Colon (tissue), 2 donors: ENCODE measurements around the gene TMEM121.

Source experiments
- FAIRE-seq: peaks from 2 replicates; lab custom pipeline; 2012; peaks lifted over from hg19 to GRCh38; lab: Jason Lieb, UNC
- donor health status: control.
- donor health status: control.

The TMEM121 gene

DNA sequence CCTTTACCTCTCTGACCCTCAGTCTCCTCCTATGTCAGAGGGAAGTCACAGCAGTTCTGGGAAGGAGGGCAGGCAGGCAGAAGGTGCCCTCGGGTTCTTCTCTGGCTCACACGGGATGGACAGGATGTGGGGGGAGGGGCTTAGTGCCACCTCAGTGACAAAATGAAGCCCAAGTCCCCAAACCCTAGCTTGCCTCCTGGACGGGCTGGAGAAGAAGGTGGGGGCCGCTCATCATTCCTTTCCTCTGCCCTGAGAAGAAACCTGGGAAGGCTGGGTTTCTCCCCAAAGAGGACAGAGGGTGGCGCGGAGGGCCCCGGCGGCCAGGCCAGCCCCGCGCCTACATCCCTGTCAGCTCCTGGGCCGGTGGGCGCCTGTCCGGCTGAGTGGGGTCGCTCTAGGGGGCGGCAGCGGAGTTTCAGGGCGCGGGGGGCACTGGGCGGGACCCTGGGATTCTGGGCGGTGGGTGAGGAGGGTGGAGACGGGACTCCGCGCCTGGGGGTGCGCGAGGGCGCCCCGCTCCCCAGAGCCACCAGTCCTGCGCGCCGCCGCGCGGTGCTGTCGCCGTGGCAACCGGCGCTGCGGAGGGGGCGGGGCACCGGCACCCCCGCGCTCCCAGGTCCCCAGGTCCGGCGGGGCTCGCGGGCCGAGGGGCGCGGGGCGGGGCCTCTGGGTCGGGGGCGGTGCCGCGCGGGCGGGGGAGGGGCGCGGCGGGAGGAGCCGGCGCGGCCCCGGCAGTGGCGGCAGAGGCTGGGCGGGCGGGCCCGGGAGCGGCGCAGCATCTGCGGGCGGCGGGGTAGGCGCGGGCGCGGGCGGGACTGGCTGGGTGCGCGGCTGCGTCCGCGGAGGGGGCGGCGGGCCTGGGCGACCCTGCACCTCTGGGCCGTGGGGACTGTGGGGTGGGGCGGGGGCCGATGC, at the start of gene TMEM121:
TSS of gene TMEM121 (plus strand) at position 723 of the 915 bp plus-strand sequence. CDS start 2,252 bp downstream, outside the sequence.
- no peak for FAIRE-seq

DNA sequence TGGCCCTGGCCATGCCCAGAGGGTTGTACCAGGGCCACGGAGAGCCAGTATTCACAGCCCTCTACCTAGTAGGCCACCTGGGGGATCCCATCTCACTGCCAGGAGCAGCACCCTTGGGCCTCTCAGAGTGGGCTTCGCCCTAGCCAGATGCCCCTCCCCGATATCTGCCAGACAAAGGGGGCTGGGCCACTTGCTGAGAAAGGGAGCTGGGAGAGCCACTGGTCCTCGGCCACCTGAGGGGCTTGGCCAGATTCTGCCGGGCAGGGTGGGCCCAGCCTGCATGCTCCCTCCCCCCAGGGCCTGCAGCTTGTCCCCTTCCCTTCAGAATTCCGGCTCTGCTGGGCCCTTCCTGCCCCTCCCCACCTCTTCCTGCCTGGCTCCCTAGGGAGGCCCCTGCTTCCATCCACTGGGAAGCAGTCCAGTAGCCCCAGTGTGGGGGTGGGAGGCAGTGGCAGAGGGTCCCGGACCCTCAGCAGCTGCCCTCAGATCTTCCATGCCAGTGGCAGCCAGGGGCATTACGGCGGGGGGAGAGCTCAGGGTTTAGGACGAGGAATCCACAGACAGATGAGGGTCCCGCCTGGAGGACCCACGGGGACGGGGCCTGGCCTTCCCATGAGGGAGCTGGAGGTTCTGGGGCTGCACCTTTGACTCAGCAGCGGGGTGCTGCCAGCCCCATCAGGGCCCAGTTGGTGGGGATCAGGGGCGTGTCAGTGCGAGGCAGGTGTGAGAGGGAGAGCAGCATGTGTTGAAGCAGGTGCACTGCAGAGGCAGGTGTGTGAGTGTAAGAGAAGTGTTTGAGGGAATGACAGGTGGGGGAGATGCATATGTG, 49.3 kb upstream of the TMEM121 start:
- no peak for FAIRE-seq

DNA sequence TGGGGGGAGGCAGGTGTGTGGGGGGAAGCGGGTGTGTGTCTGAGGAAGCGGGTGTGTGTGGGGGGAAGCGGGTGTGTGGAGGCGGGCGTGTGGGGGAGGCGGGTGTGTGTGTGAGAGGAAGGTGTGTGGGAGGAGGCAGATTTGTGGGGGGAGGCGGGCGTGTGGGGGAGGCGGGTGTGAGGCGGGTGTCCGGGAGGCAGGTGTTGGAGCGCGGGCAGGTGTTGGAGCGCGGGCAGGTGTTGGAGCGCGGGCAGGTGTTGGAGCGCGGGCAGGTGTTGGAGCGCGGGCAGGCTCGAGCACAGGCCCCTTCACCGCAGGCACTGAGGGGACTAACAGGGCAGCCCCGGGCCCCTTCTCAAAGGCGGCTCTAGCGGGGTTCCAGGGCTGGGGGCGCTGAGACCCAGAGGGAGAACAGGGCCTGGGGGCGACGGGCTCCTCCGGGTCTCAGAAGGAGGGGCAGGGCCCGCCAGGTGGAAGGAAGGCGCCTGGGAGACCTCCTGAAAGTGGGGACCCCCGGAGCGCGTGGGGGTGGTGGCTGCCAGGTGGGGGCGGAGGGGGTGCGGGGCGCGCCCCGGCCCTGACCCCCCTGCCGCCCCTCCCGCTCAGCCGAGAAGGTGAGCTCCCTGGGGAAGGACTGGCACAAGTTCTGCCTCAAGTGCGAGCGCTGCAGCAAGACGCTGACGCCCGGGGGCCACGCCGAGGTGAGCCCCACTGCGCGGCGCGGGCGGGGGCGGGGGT, 48.6 kb upstream of the TMEM121 start:
- FAIRE-seq, result no peak

DNA sequence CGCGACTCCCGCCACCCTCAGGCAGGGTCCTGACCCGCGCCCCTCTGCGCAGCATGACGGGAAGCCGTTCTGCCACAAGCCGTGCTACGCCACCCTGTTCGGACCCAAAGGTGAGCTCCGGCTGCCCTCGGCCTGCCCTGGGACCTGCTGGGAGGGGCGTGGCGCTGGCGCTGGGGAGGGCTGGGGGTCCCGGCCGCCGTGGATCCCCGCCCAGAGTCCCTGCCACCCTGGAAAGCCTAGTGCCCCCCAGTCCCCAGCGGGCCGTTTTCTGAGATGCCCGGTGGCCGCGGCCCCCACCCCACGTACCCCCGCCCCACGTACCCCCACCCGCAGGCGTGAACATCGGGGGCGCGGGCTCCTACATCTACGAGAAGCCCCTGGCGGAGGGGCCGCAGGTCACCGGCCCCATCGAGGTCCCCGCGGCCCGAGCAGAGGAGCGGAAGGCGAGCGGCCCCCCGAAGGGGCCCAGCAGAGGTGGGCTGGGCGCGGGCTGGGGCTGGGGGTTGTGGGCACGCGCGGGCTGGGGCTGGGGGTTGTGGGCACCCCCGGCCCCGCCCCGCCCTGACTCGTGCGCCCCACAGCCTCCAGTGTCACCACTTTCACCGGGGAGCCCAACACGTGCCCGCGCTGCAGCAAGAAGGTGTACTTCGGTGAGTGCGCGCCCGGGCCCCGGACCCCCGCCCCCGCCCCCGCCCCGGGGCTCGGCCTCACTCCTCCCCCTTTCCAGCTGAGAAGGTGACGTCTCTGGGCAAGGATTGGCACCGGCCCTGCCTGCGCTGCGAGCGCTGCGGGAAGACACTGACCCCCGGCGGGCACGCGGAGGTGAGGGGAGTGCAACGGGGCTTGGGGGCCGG, 47.8 kb upstream of the TMEM121 start:
- no peak for FAIRE-seq

DNA sequence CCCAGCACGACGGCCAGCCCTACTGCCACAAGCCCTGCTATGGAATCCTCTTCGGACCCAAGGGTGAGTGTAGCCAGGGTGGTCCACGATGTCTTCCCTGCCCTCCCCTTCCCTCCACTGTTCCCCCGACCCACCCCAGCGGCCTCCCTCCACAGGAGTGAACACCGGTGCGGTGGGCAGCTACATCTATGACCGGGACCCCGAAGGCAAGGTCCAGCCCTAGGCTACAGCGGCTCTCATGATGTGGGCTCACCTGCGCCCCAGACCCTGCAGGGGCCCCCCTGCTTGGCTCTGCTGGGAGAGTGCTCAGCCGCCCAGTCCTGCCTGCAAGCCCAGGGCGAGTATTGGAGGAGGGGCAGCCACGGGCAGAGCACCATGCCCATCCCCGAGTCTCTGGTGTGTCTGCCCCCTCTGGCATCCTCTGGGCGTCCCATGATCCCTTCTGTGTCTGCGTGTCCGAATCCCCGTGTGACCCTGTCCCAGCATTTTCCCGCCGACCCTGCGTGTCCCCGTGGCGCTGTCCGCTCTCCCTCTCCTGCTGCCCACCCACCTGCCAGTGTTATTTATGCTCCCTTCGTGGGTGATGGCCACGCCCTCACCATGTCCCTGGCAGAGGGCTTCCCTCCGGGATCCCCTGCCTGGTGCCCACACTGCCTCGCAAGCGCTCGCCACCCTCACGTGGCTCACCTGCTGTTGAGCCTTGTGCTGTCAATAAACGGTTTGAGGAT, 46.8 kb upstream of the TMEM121 start:
- no peak for FAIRE-seq

DNA sequence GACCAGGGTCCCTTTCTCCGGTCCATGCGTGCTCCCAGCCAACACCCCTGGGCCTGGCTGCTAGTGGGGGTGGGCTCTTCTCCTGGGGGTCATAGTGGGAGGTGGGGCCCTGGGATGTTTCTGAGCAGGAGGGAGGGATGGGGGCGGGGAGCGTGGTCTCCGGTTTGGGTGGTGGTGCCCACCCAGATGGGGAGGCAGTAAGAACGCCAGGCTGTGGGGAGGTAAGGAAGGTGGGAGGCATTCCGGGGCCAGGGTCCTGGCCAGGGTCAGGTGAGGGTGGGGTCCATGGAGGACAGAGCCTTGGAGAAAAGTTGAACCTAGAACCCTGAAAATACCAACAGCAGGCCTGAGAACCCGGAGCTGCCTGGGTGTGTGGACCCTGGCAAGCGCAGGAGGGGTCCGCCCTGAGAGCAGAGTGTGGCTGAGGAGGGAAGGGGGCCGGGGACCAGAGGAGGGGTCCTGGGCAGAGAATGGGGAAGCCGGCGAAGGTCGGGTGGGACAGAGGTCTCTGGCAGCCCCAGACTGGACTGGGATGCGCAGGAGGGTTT, 46.1 kb upstream of the TMEM121 start:
- no peak for FAIRE-seq

DNA sequence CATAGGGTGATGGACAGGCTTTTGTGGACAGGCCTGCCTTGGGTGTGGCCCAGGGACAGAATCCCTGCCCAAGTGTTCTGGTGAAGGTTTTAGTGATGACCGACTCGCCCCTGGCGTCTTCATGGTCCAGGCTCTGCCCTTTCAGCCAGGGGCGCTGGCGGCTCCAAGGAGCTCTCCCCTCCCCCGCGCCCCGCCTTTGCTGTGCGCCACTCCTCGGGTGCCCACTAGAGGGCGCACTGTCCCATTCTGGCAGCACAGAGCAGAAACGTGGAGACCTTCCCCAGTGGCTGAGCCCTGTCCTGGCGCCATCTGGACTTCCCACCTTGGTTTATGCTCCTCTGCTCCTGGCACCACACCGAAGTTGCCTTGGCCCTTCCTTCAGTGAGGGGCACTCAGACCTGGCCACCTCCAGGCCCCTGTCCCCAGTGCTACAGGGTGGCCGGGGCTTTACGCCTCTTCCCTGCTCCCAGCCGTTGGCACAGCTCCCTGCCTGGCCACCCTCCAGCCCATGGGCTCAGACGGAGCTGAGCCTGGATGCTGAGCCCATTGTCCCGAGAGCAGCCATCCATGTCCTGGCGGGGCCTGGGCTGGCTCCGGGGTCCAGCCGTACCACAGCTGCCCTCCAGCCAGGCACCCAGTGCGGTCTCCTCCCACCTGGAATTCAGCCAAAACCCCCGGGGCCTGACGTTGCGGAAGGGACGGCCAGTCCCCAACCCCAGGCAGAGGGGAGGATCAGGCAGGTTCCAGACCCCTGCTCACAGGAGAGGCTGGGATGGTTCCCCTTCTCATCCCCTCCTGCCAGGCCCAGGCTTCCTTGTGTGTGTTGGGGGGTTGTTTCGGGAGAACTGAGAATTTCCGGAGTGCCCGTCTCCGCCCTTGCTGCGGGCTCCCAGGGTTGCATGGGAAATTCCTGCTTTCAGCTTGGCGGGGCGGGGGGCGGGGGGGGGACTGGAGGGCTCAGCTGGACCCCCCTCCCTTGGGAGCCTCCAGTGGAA, 45.3 kb upstream of the TMEM121 start:
- no peak for FAIRE-seq

DNA sequence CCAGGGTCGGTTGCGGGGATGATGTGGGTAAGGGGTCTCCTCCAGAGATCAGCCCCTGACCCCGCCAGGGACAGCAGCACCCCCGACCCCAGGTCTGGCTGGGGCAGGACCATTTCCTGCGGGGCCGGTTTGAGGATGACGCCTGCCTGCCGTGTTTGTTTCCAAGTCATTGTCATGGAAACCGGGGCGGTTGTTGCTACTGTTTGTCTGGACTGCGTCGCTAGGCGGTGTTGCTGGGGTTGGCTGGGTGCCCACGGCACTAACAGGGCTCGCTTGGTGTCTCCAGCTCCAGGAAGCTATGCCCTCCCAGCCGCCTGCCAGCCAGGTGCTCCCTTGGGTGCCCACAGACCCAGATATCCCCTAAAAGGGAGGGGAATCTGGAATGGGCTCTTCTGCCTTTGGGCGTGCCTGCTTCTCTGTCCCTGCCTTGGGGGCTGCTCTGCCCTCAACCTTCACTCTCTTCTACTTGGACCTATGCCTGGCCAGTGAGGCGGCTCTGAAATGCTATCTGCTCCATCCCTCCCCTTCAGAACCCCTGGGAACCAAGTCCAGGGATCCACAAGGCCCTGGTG, 44.4 kb upstream of the TMEM121 start:
- no peak for FAIRE-seq

DNA sequence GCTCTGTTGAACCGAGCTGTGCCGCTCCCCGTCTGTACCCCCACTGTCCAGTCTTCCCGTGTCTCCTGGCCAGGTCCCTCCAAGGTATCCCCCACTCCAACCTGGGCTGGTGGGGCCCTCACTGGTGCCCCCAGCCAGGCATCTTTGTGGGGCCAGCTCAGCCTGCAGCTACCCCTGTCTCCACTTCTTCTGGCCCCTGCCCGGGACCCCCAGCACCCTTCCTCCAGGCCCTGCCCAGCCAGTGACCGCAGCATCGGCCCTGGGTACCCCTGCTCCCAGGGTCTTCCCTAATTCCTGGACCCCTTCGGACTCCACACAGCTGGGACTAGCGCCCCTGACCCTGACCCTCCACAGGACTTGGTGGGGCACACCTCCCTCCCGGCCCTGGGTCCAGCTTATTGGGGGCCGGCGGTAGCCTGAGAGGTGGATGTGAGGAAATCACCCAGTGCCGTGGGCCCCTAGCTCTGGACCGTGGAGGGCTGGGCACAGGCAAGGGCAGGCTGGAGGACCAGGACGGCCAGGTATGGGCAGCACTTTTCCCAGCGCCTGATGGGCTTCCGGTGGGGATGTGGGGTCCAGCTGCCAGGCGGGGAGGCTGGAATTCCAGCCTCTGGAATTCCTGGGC, 43.8 kb upstream of the TMEM121 start:
- no peak for FAIRE-seq

DNA sequence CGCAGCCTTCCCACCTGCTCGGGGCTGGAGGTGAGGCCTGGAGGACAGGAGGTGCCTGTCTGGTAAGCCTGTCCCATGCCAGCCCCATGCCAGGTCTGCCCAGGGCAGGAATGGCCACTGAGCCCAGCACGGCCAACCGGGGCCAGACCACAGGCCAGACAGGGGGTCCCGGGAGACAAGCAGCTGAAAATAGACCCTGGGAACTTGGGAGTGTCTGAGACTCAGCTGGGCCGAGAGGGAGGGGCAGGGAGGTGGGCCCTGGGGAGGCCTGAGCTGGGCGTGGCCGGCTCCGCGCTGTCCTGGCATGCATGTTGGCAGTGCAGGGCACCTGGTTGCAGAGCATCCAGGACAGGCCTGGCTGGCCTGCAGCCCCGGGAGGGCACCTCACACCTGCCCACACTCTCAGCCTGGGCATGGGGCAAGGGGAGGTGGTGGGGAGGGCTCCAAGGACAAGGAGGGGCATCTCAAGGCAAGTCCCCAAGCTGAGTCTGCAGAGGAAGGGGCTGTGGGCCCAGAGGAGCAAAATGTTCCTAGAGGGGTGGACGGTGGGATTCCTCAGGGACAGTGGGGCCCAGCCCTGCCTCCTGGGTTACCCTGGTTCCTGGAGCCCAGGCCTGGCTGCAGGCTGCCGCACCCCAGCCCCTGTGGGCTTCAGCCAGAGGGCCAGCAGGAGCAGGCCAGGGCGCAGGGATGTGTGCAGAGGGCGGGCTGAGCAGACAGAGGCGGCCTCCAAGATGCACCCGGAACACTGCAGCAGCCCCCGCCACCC, 42.9 kb upstream of the TMEM121 start:
- no peak for FAIRE-seq

DNA sequence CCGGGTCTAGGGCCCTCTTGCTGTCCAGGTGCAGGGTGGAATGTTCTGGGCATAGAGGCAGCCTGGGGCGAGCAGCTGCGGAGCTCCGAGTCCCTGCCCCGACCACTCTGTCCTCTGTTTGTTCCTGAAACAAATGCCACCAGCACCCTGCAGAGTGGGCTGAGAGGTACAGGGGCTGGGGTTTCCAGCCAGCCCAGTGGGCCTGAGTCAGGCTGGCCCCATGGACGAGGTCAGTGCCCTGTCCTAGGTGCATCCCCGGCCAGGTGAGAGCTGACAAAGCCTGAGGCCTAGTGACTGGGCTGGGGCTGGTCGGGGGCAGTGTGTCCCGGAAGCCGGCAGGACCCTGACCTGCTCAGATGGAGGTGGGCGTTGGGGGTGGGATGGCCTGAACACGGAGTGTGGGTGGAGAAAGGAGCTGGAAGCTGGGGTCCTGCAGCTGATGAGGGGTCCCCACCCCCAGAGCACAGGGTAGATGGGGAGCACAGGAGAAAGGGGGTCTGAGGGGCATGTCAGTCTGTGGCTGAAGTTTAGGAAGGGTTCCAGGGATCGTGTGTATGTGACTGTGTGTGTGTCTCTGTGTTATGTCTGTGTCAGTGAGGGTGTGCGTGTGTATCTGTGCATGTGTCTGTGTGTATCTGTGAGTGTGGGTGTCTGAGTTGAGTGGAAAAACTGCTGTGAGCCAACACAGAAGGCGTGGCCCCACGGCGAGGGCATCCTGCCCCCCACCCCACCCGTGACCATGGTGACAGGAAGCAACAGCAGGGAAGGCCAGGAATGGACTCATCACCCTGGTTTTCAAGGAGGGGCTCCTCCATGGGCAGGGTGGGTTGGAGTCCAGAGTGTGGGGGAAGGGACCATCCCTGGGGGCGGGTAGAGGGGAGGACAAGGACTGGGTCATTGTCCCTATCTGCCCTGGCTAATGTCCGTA, 42.0 kb upstream of the TMEM121 start:
- FAIRE-seq, result no peak

DNA sequence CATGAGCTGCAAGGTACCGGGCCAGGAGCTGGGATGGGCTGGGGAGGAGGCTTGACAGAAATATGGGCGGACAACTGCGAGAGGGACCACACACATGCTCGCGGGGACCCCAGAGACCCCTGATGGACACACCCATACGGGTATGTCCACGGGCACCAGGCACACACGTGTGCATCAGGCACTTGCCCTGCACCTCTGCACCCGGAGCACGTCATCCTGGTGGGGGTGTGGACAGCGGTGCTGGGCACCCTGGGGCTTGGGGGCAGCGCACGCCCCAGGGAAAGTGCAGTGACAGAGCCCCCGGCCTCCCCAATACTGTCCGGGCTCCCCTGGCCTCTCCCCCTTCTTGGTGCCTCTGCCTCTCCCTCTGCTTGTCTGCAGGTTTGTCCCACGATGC, 41.4 kb upstream of the TMEM121 start:
- FAIRE-seq, result no peak

DNA sequence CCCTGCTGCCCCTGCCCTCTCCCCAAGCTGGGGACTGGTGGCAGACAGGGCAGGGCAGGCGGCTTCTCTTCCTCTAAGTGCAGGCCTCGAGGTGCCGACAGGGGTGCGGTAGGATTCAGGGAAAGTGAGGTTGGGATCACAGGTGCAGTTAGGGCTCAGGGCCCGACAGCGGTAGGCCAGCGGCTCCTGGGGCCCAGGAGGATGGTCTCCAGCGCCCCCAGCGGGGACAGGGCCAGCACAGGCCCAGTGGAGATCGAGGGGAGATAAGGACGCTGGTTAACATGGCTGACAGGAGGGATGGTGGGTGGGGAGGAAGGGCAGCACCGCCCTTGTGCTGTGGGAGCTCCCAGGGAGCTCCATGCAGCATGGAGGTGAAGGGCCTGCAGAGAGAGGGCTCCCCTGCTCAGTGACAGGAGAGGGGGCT, 40.6 kb upstream of the TMEM121 start:
- no peak for FAIRE-seq

DNA sequence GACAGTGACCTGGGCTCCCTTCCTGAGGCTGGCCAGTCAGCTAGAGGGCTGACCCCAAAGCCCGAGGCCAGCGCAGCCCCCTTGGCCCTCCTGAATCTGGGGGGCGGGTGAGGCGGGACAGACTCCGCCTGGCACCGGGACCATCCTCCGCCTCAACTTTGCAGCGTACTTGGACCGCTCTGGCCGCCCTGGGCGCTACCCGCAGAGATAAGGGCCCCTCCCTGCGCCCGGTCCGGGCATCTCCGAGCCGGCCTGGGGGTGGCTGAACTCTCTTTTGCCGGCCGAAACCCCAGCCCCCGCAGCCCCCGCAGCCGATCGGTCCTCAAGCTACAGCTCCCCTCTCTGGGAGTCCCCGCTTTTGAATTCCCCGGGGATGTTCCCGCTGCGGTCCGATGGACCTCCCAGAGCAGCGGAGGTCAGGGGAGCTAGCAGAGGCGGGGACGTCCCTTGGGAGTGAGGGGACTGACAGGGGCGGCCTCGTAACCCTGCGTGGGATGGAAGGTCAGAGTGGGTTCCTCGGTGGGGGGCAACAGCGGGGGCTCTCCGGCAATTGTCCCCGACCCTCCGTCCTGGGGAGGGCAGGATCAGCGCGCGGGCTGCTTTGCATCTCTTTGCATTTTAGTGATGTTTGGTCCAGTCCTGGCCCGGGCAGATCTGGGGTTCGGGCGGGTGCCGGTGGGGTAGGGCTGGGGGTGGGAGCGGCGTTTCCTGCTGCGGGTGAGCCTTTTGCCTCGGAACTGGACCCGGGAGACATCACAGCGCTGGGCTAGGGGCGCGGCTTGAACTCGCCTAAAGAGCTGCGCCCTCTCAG, 40.0 kb upstream of the TMEM121 start, which contains the start of gene CRIP1:
TSS of gene CRIP1 (plus strand) at position 724 of the 811 bp plus-strand sequence. CDS start 374 bp downstream, outside the sequence.
- FAIRE-seq, result no peak

DNA sequence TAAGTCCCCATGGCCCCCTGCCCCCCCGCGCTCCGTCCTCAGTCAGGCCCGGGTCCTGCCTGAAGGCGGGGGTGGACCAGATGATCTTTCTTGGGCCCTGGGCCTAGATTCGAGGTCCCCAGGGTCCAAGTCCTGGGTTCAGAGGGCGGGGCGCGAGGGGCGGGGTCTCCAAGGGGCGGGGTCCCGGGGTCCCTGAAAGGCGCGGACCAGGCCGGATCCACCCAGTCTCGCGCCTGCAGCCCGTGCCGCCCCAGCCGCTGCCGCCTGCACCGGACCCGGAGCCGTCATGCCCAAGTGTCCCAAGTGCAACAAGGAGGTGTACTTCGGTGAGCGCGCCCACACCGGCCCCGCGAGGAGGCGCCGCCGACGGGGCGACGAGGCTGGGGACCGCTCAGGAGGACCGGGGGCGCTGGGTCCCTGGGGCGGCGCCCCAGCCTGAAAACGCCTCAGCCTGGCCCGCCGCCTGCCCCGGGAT, 39.4 kb upstream of the TMEM121 start:
- FAIRE-seq, result no peak
